Measurements from ENCODE around the gene PC. TPM values are rescaled to one million over a fixed set of nuclear protein-coding genes. Genes with fewer than 3 reads are reported as not detected.

The PC gene
- total RNA-seq, 4 donors from 2014 or later = 4.7 to 7.0 (median 5.6) TPM

DNA sequence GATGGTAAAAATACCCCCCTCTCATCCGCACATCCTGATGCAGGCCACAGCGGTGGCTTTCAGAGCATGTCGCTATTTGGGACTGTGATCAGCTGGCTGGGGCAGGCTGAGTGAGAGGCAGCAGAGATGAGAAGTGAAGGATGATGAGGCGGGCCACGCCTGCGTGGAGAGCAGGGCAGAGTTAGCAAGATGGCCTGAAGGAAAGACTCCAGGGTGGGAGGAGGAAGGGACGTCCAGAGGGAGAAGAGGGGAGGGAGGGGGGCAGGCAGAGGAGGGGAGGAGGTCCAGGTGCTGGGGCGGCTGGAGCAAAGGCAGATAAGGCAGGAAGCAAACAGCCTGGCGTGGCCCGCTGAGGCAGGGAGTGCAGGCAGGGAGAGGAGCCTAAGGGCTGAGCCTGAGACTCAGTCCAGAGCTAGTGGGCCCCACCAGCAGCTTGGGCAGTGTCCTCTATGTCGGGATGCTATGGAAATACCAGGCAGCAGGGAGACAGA lies 72.2 kb downstream of the PC start:
- no peaks in the 10 kb centered on the region for H3K27me3 ChIP-seq
- H3K27ac ChIP-seq = no peak overlapping the region
- TF ChIP-seq POLR2A (IDR thresholded peaks at IDR 0.05) (no peak), EP300 (IDR thresholded peaks at IDR 0.05) (no peak), POLR2AphosphoS5 (IDR thresholded peaks at IDR 0.05) (no peak)
- TF ChIP-seq, protein P1, sequence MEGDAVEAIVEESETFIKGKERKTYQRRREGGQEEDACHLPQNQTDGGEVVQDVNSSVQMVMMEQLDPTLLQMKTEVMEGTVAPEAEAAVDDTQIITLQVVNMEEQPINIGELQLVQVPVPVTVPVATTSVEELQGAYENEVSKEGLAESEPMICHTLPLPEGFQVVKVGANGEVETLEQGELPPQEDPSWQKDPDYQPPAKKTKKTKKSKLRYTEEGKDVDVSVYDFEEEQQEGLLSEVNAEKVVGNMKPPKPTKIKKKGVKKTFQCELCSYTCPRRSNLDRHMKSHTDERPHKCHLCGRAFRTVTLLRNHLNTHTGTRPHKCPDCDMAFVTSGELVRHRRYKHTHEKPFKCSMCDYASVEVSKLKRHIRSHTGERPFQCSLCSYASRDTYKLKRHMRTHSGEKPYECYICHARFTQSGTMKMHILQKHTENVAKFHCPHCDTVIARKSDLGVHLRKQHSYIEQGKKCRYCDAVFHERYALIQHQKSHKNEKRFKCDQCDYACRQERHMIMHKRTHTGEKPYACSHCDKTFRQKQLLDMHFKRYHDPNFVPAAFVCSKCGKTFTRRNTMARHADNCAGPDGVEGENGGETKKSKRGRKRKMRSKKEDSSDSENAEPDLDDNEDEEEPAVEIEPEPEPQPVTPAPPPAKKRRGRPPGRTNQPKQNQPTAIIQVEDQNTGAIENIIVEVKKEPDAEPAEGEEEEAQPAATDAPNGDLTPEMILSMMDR (IDR thresholded peaks at IDR 0.05) = no peak
- ATAC-seq = no peak
- no peaks in the 10 kb centered on the region for H3K9me3 ChIP-seq
- peaks cover 0 to 19% (median 6%) of the 10 kb centered on the region in 3 donors for H3K4me1 ChIP-seq
- H3K4me3 ChIP-seq = no peak overlapping the region
- H3K36me3 ChIP-seq = no peaks in the 10 kb centered on the region
- WGBS, 2 donors (ENCODE audit: low coverage in 1 of 2) = 65 to 85% methylated on average over 5 to 8 of the region's 11 CpGs

GRCh38 chr11:66885469-66885868 lies 72.7 kb downstream of the PC start:
- no peak overlapping the region for H3K4me3 ChIP-seq
- H3K27ac ChIP-seq = no peak overlapping the region
- H3K36me3 ChIP-seq = no peaks in the 10 kb centered on the region
- TF ChIP-seq, protein P1 (IDR thresholded peaks at IDR 0.05) = no peak
- no peak for TF ChIP-seq EP300 (IDR thresholded peaks at IDR 0.05)
- TF ChIP-seq POLR2A (IDR thresholded peaks at IDR 0.05) = no peak
- no peak for TF ChIP-seq POLR2AphosphoS5 (IDR thresholded peaks at IDR 0.05)
- 91% methylated on average over 4 of the region's 4 CpGs; no CpG with 5 or more reads in 1 of the 2 donors for WGBS, 2 donors (ENCODE audit: low coverage in 1 of 2)
- peaks cover 0 to 19% (median 6%) of the 10 kb centered on the region in 3 donors for H3K4me1 ChIP-seq
- no peak for ATAC-seq
- no peaks in the 10 kb centered on the region for H3K9me3 ChIP-seq
- no peaks in the 10 kb centered on the region for H3K27me3 ChIP-seq

- Histone ChIP-seq H3K9me3 (no peaks in the 10 kb centered on the region), H3K36me3 (no peaks in the 10 kb centered on the region), H3K4me3 (no peak overlapping the region), H3K4me1 (peaks cover 0 to 19% (median 6%) of the 10 kb centered on the region in 3 donors), H3K27ac (no peak overlapping the region), H3K27me3 (no peaks in the 10 kb centered on the region)
- TF ChIP-seq POLR2AphosphoS5 (IDR thresholded peaks at IDR 0.05) (no peak), POLR2A (IDR thresholded peaks at IDR 0.05) (no peak), EP300 (IDR thresholded peaks at IDR 0.05) (no peak)
- TF ChIP-seq, protein P1 (IDR thresholded peaks at IDR 0.05) = no peak
- WGBS, 2 donors (ENCODE audit: low coverage in 1 of 2) = 94 to 100% methylated on average over 3 to 4 of the region's 4 CpGs
- ATAC-seq = no peak
Measured at GRCh38 chr11:66884443-66884842, 73.7 kb downstream of the PC start.

DNA sequence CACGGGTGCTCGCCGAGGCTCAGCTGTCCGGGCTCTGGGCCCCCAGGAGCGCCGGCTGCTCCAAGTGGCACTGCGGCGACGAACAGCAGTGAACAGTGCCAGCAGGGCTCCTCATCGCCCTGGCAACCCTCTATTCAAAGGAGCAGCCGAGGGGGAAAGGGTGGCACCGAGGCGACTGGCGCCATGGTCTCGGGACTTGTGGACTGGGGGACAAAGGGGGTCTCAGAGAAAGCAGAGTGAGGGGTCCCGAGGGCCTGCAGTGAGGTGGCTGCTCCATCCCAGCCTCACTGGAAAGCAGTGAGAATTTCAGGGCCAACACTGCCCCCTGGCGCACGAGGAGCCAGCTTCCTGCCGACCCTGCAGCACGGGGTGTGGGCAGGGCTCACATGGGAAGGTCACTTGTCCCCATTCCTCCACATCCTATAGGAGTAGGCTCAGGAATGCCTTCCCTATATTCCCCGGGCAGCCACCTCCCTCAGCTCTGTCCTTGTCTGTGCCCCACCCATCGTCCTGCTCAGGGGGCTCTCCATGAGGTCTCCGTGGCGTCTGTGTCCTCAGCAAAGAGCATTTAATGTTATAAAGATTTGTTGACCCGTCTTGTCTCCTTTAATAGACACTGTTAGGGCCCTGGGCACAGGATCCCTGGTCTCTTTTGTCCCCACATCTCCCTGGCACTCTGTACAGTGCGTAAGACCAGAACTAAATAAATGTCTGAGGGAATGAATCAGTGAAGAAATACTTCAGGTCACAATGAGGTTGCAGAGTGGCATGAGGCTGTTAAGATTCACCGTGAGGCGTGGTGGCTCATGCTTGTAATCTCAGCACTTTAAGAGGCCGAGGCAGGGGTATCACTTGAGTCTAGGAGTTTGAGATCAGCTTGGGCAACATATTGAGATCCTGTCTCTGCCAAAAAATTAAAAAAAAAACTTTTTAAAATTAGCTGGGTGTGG lies 74.9 kb downstream of the PC start:
- peak; percentile 59 for ATAC-seq
- TF ChIP-seq POLR2A (IDR thresholded peaks at IDR 0.05) = no peak
- TF ChIP-seq, protein P1 (IDR thresholded peaks at IDR 0.05) = peak in 3 of 4 experiments; percentile 61 to 80 (median 70)
- TF ChIP-seq EP300 (IDR thresholded peaks at IDR 0.05) = no peak
- no peak for TF ChIP-seq POLR2AphosphoS5 (IDR thresholded peaks at IDR 0.05)

More for the DNA sequence above, 74.9 kb downstream of the PC start:
- peak overlapping the region; percentile 1 to 43 for H3K4me3 ChIP-seq
- H3K9me3 ChIP-seq = no peaks in the 10 kb centered on the region
- H3K27ac ChIP-seq = peak overlapping the region in 3 of 4 donors; percentile 54 to 68 (median 59)
- peaks cover 0 to 28% (median 6%) of the 10 kb centered on the region in 3 donors for H3K4me1 ChIP-seq
- H3K36me3 ChIP-seq = no peaks in the 10 kb centered on the region
- 16 to 32% methylated on average over 9 to 12 of the region's 29 CpGs for WGBS, 2 donors (ENCODE audit: low coverage in 1 of 2)
- no peaks in the 10 kb centered on the region for H3K27me3 ChIP-seq
